HepG2 (cell line): ENCODE measurements around the gene NACAD. TPM values are rescaled to one million over a fixed set of nuclear protein-coding genes. Genes with fewer than 3 reads are reported as not detected.

Source experiments
- ATAC-seq: fragments of 200-7000 bp; cut with Tn5 transposase; 3 replicates; pipeline ENCODE4 v1.9.1; 2020; ENCODE audit warnings: mild to moderate bottlenecking, moderate library complexity
- BruUV-seq: library from RNA; stranded (reverse); fragments of 400-500 nt; replicated peaks from 2 replicates; lab custom pipeline; 2021; lab: Mats Ljungman, UMichigan
- CTCF ChIA-PET: fragments of 300-600 bp; formaldehyde crosslinking; extraction: SDS; loops from one replicate; lab custom pipeline; 2021; ENCODE audit warnings: low total read pairs, inconsistent platforms, low intra/inter-chr PET ratio; lab: Yijun Ruan, JAX
- POLR2A ChIA-PET: fragments of 350-600 bp; sonication (Branson Sonifier 250); formaldehyde crosslinking; loops from one replicate; lab custom pipeline; 2020; ENCODE audit warnings: antibody characterized with exemption, inconsistent platforms; lab: Yijun Ruan, JAX
- DNase-seq: peaks from one replicate; pipeline ENCODE4 v3.0.0-alpha.2; 2015; ENCODE audit warnings: low spot score
- FAIRE-seq: peaks from 3 replicates; lab custom pipeline; 2011; peaks lifted over from hg19 to GRCh38; lab: Jason Lieb, UNC
- H2AFZ ChIP-seq: one replicate; pipeline ENCODE4 v1.6.1; 2011; ENCODE audit warnings: low read length, inconsistent platforms
- H3K27ac ChIP-seq: fragments of 300-600 bp; 3 replicates; pipeline ENCODE4 v1.8.0; 2011; ENCODE audit warnings: mixed run types, mild to moderate bottlenecking, mixed read lengths, low read length, inconsistent platforms; ENCODE audit not compliant: insufficient read depth; ENCODE audit errors: extremely low read length
- H3K27me3 ChIP-seq, 2 experiments: fragments of 200-600 bp in 1 of 2; 2 replicates in 1 of 2; 3 replicates in 1 of 2; pipeline versions ENCODE4 v1.6.0 to v1.8.0; 2011; ENCODE audit warnings: low read length in 2 of 2, mild to moderate bottlenecking in 2 of 2, moderate library complexity in 2 of 2, inconsistent platforms in 1 of 2; ENCODE audit not compliant: insufficient read depth in 2 of 2, control insufficient read depth in 1 of 2
- H3K36me3 ChIP-seq, 2 experiments: fragments of 200-600 bp in 1 of 2; replicated peaks in 1 of 2; 2 replicates in 1 of 2; 3 replicates in 1 of 2; pipeline versions ENCODE4 v1.5.1 to v1.8.0; 2011; ENCODE audit warnings: low read length in 2 of 2, inconsistent platforms in 1 of 2; ENCODE audit not compliant: insufficient read depth in 2 of 2, control insufficient read depth in 1 of 2
- H3K4me1 ChIP-seq: 2 replicates; pipeline ENCODE4 v1.5.1; 2012; ENCODE audit warnings: low read length, inconsistent platforms; ENCODE audit not compliant: insufficient read depth
- H3K4me2 ChIP-seq: 2 replicates; pipeline ENCODE4 v1.6.0; 2011; ENCODE audit warnings: low read depth, low read length, inconsistent platforms
- H3K4me3 ChIP-seq, 3 experiments: fragments of 200-600 bp in 1 of 3; sonication (generic), shearing (Covaris generic) in 1 of 3; replicated peaks in 1 of 3; 2 replicates each; pipeline ENCODE4 v1.5.1; 2011 to 2016; ENCODE audit warnings: low read length in 3 of 3, inconsistent platforms in 2 of 3, low read depth in 2 of 3, mild to moderate bottlenecking in 2 of 3, control low read depth in 1 of 3, mixed read lengths in 1 of 3; ENCODE audit not compliant: insufficient read depth in 1 of 3
- H3K79me2 ChIP-seq: one replicate; pipeline ENCODE4 v1.6.1; 2011; ENCODE audit warnings: low read length, inconsistent platforms; ENCODE audit not compliant: insufficient read depth
- H3K9ac ChIP-seq: 2 replicates; pipeline ENCODE4 v1.6.0; 2011; ENCODE audit warnings: mild to moderate bottlenecking, low read depth, low read length, inconsistent platforms; ENCODE audit not compliant: insufficient read depth
- H3K9me3 ChIP-seq: 2 replicates; pipeline ENCODE4 v1.5.1; 2012; ENCODE audit warnings: mild to moderate bottlenecking, low read length
- H4K20me1 ChIP-seq: 2 replicates; pipeline ENCODE4 v1.6.0; 2011; ENCODE audit warnings: inconsistent platforms, mild to moderate bottlenecking, low read length, moderate library complexity; ENCODE audit not compliant: insufficient read depth
- MTF2 ChIP-seq: sonication (generic); formaldehyde crosslinking; IDR thresholded peaks from 2 replicates; pipeline ENCODE4 v1.5.0; 2020; ENCODE audit warnings: missing genetic modification reagents, borderline replicate concordance
- NPAS2 ChIP-seq: sonication (generic); formaldehyde crosslinking; IDR thresholded peaks from 2 replicates; pipeline ENCODE4 v1.8.0; 2022; ENCODE audit warnings: mild to moderate bottlenecking, missing genetic modification reagents, borderline replicate concordance
- PAWR ChIP-seq: sonication (generic); formaldehyde crosslinking; IDR thresholded peaks from 2 replicates; pipeline ENCODE4 v1.4.0; 2020; ENCODE audit warnings: missing genetic modification reagents, mild to moderate bottlenecking, borderline replicate concordance
- POLR2AphosphoS2 ChIP-seq: IDR thresholded peaks from 2 replicates; pipeline ENCODE4 v1.6.1; 2011; ENCODE audit warnings: low read depth, low read length, improper control_type of control experiment
- SKI ChIP-seq: fragments of 450-650 bp; IDR thresholded peaks from one replicate; pipeline ENCODE4 v1.6.1; 2018; ENCODE audit warnings: mild to moderate bottlenecking; ENCODE audit not compliant: partially characterized antibody
- TARDBP ChIP-seq: sonication (generic); formaldehyde crosslinking; IDR thresholded peaks from 2 replicates; pipeline ENCODE4 v1.8.0; 2022; ENCODE audit warnings: mild to moderate bottlenecking, missing genetic modification reagents
- TOPORS ChIP-seq: sonication (generic); formaldehyde crosslinking; IDR thresholded peaks from 2 replicates; pipeline ENCODE4 v1.8.0; 2023; ENCODE audit warnings: mild to moderate bottlenecking, missing genetic modification reagents
- U2AF2 ChIP-seq: fragments of 200-400 bp; formaldehyde crosslinking; IDR thresholded peaks from 2 replicates; pipeline ENCODE4 v1.6.1; 2017; ENCODE audit warnings: low read depth, mild to moderate bottlenecking, low read length
- ZIK1 ChIP-seq: sonication (generic); formaldehyde crosslinking; IDR thresholded peaks from 2 replicates; pipeline ENCODE4 v1.5.0; 2020; ENCODE audit warnings: mild to moderate bottlenecking, low read depth, missing genetic modification reagents, borderline replicate concordance
- ZNF235 ChIP-seq: sonication (generic); formaldehyde crosslinking; IDR thresholded peaks from 2 replicates; pipeline ENCODE4 v1.8.1; 2023; ENCODE audit warnings: mild to moderate bottlenecking, missing genetic modification reagents, borderline replicate concordance
- ZNF337 ChIP-seq: sonication (generic); formaldehyde crosslinking; IDR thresholded peaks from 2 replicates; pipeline ENCODE4 v1.5.1; 2020; ENCODE audit warnings: missing genetic modification reagents, low read depth, mild to moderate bottlenecking, borderline replicate concordance
- ZNF414 ChIP-seq: sonication (generic); formaldehyde crosslinking; IDR thresholded peaks from 2 replicates; pipeline ENCODE4 v1.5.0; 2020; ENCODE audit warnings: missing genetic modification reagents
- WGBS: methylation state at CpG from one replicate; pipeline ENCODE4 v1.1.6; 2017; ENCODE audit warnings: low lambda C conversion rate; 5-methylcytosine and 5-hydroxymethylcytosine counted together
- in situ Hi-C: cut with HindIII; loops from 2 replicates; pipeline ENCODE4 v1.10.0; 2017; ENCODE audit warnings: low pct_unique_long_range_greater_than_20kb; ENCODE audit not compliant: extremely low pct_ligation_motif_present
- intact Hi-C: fragments of 100-400 bp; cut with micrococcal nuclease; formaldehyde crosslinking; loops from one replicate; pipeline ENCODE4 v1.10.0; 2022; ENCODE audit not compliant: unreplicated experiment
- polyA plus RNA-seq, 8 experiments: library from polyadenylated mRNA; depleted of rRNA in 3 of 8; stranded (reverse) in 7 of 8; unstranded in 1 of 8; fragments of >200 nt; fragmentation: Illumina TruSeq in 4 of 8; extraction: Trizol in 4 of 8; gene quantifications; 2 replicates each; pipeline versions ENCODE4 v1.2.1 to v1.2.3, GENCODE V29; 2011 to 2016; ENCODE audit warnings: low read depth in 4 of 8, missing spikeins in 1 of 8, mixed read lengths in 1 of 8; ENCODE audit not compliant: insufficient read depth in 1 of 8
- total RNA-seq, 5 experiments: library from RNA; depleted of rRNA; stranded (reverse); fragments of >200 nt; fragmentation: Illumina TruSeq; extraction: Trizol; gene quantifications; 2 replicates each; pipeline ENCODE4 v1.2.3, GENCODE V29; 2016; ENCODE audit warnings: low read depth in 1 of 5
- TF ChIP-seq, protein P1 (sequence below): sonication (generic); formaldehyde crosslinking; IDR thresholded peaks from 2 replicates; pipeline ENCODE4 v1.4.0; 2020; ENCODE audit warnings: missing genetic modification reagents
- TF ChIP-seq, protein P2 (sequence below): sonication (generic); formaldehyde crosslinking; IDR thresholded peaks from 2 replicates; pipeline ENCODE4 v1.4.0; 2020; ENCODE audit warnings: mild to moderate bottlenecking, missing genetic modification reagents, borderline replicate concordance
- TF ChIP-seq, protein P3 (sequence below): sonication (generic); formaldehyde crosslinking; IDR thresholded peaks from 2 replicates; pipeline ENCODE4 v1.5.0; 2020; ENCODE audit warnings: mild to moderate bottlenecking, missing genetic modification reagents, borderline replicate concordance

The NACAD gene
- total and polyA plus RNA-seq, 2 of the 13 experiments (the other 11 are each of a cell fraction or from before 2014, with no cell fraction given): 0.04 TPM; not detected in 1

DNA sequence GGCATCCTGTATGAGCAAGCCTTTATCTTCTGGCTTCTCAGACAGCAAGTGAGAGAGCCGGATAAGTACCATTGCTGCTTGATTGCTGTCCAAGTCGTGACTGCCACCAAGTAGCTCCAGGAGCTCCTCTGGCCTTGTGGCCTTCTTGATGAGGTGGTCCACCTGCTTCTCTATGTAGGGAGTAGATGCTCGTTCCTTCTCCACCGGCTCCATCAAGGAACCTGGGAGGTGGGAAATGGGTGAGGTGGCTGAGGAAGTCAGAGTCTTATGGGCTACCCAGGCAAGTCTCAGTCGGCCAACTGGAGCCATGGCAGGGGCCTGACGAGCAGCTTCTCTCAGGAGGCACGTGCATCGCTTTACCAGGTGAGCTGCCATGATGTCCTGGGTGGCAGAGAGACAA is 20.1 kb upstream of the NACAD start:
- Histone ChIP-seq H3K9ac (peak overlapping the region; percentile 24), H3K79me2 (peaks cover 53% of the 10 kb centered on the region), H3K4me1 (peaks cover 50% of the 10 kb centered on the region), H3K27me3 (no peaks in the 10 kb centered on the region; a peak in 1 of 5 replicates), H2AFZ (no peak overlapping the region), H3K36me3 (peaks cover 35 to 54% of the 10 kb centered on the region in 2 experiments), H3K27ac (no peak overlapping the region), H3K4me2 (peak overlapping the region; percentile 59), H3K4me3 (peak overlapping the region in 1 of 3 experiments; percentile 12; a peak in 1 of 6 replicates), H4K20me1 (peaks cover 18% of the 10 kb centered on the region), H3K9me3 (no peaks in the 10 kb centered on the region)
- TF ChIP-seq ZNF235 (CRISPR knock-in tag) (no peak), NPAS2 (CRISPR knock-in tag) (no peak), MTF2 (CRISPR knock-in tag) (no peak), POLR2AphosphoS2 (no peak), TOPORS (no peak), SKI (no peak), U2AF2 (no peak), TARDBP (CRISPR knock-in tag) (no peak), ZNF337 (CRISPR knock-in tag) (no peak), ZIK1 (no peak), PAWR (CRISPR knock-in tag) (no peak), ZNF414 (CRISPR knock-in tag) (no peak)
- TF ChIP-seq, protein P1, sequence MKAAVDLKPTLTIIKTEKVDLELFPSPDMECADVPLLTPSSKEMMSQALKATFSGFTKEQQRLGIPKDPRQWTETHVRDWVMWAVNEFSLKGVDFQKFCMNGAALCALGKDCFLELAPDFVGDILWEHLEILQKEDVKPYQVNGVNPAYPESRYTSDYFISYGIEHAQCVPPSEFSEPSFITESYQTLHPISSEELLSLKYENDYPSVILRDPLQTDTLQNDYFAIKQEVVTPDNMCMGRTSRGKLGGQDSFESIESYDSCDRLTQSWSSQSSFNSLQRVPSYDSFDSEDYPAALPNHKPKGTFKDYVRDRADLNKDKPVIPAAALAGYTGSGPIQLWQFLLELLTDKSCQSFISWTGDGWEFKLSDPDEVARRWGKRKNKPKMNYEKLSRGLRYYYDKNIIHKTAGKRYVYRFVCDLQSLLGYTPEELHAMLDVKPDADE: no peak
- TF ChIP-seq, protein P2, sequence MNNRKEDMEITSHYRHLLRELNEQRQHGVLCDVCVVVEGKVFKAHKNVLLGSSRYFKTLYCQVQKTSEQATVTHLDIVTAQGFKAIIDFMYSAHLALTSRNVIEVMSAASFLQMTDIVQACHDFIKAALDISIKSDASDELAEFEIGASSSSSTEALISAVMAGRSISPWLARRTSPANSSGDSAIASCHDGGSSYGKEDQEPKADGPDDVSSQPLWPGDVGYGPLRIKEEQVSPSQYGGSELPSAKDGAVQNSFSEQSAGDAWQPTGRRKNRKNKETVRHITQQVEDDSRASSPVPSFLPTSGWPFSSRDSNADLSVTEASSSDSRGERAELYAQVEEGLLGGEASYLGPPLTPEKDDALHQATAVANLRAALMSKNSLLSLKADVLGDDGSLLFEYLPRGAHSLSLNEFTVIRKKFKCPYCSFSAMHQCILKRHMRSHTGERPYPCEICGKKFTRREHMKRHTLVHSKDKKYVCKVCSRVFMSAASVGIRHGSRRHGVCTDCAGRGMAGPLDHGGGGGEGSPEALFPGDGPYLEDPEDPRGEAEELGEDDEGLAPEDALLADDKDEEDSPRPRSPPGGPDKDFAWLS (CRISPR knock-in tag): no peak
- TF ChIP-seq, protein P3, sequence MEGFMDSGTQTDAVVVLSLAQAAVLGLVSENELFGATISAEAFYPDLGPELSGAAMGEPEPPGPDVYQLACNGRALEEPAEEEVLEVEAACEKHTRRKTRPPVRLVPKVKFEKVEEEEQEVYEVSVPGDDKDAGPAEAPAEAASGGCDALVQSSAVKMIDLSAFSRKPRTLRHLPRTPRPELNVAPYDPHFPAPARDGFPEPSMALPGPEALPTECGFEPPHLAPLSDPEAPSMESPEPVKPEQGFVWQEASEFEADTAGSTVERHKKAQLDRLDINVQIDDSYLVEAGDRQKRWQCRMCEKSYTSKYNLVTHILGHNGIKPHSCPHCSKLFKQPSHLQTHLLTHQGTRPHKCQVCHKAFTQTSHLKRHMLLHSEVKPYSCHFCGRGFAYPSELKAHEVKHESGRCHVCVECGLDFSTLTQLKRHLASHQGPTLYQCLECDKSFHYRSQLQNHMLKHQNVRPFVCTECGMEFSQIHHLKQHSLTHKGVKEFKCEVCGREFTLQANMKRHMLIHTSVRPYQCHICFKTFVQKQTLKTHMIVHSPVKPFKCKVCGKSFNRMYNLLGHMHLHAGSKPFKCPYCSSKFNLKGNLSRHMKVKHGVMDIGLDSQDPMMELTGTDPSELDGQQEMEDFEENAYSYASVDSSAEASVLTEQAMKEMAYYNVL (CRISPR knock-in tag): no peak
- no peak for FAIRE-seq
- in situ Hi-C loops (no loop called here), intact Hi-C loops (no loop called here)
- CTCF ChIA-PET: no interaction called here
- no peak for ATAC-seq
- WGBS: 92% methylated on average over 8 of the region's 8 CpGs
- no peak for DNase-seq
- BruUV-seq: no TSS peak
- POLR2A ChIA-PET: interaction anchor here (1.6 kb wide), 1 partner anchor 136 kb away, joined by 11 read pairs; no protein-coding TSS in a partner anchor
